K562 (cell line): ENCODE measurements around the gene RNF144A. TPM values are rescaled to one million over a fixed set of nuclear protein-coding genes. Genes with fewer than 3 reads are reported as not detected.

Experiments
- CEBPB ChIP-seq: fragments of 450-650 bp; IDR thresholded peaks from 2 replicates; pipeline ENCODE4 v1.6.1; 2016; ENCODE audit warnings: missing genetic modification characterization, missing compliant biosample characterization
- HIVEP1 ChIP-seq: fragments of 250-450 bp; sonication (Bioruptor Pico); IDR thresholded peaks from 2 replicates; pipeline ENCODE4 v1.4.0; 2020; ENCODE audit warnings: mild to moderate bottlenecking
- MEIS2 ChIP-seq: fragments of 450-650 bp; IDR thresholded peaks from 2 replicates; pipeline ENCODE4 v1.6.1; 2014; ENCODE audit warnings: mild to moderate bottlenecking; ENCODE audit not compliant: partially characterized antibody
- MGA ChIP-seq: fragments of 450-650 bp; IDR thresholded peaks from 2 replicates; pipeline ENCODE4 v1.6.1; 2016; ENCODE audit warnings: mild to moderate bottlenecking, moderate library complexity
- MTF1 ChIP-seq: fragments of 250-450 bp; sonication (Bioruptor Pico); IDR thresholded peaks from 2 replicates; pipeline ENCODE4 v1.9.0; 2021; ENCODE audit warnings: moderate library complexity, mild to moderate bottlenecking, inconsistent platforms, borderline replicate concordance
- PURB ChIP-seq: sonication (generic); formaldehyde crosslinking; IDR thresholded peaks from 2 replicates; pipeline ENCODE4 v1.9.0; 2021; ENCODE audit warnings: low read depth, mild to moderate bottlenecking, missing genetic modification reagents
- RAD21 ChIP-seq, 2 experiments: fragments of 250-450 bp in 1 of 2; fragments of 450-650 bp in 1 of 2; sonication (Bioruptor Pico) in 1 of 2; formaldehyde crosslinking in 1 of 2; IDR thresholded peaks in 1 of 2; conservative IDR thresholded peaks in 1 of 2; 2 replicates each; pipeline versions ENCODE4 v1.4.0 to v1.8.0; 2020 to 2022; ENCODE audit warnings: mild to moderate bottlenecking in 2 of 2, moderate library complexity in 1 of 2
- SIRT6 ChIP-seq: IDR thresholded peaks from one replicate; pipeline ENCODE4 v1.6.1; 2012; ENCODE audit warnings: low read depth, mild to moderate bottlenecking, control low read depth, inconsistent platforms, low read length, moderate library complexity
- SMARCC2 ChIP-seq: fragments of 450-650 bp; IDR thresholded peaks from 2 replicates; pipeline ENCODE4 v1.6.1; 2017; ENCODE audit warnings: antibody characterized with exemption, moderate library complexity, mild to moderate bottlenecking, low read depth
- TCF7 ChIP-seq: sonication (generic); IDR thresholded peaks from 2 replicates; pipeline ENCODE4 v1.6.1; 2016; ENCODE audit warnings: antibody characterized with exemption, borderline replicate concordance
- U2AF2 ChIP-seq: fragments of 200-400 bp; formaldehyde crosslinking; optimal IDR thresholded peaks from 2 replicates; pipeline ENCODE3; 2017; ENCODE audit warnings: low read depth, mild to moderate bottlenecking, low read length
- polyA plus RNA-seq, 8 experiments: library from polyadenylated mRNA; depleted of rRNA in 4 of 8; stranded (reverse) in 5 of 8; unstranded in 3 of 8; fragments of >200 nt; fragmentation: Nextera tagmentation in 2 of 8; fragmentation: Illumina TruSeq in 1 of 8; extraction: Ambion mirVana in 2 of 8; extraction: Trizol in 1 of 8; gene quantifications; 2 replicates each; pipeline versions ENCODE4 v1.2.1 to v1.2.3, GENCODE V29; 2011 to 2014; ENCODE audit warnings: inconsistent platforms in 1 of 8, missing spikeins in 1 of 8
- total RNA-seq, 7 experiments: library from RNA; depleted of rRNA in 6 of 7; stranded (reverse); fragments of >200 nt in 6 of 7; fragmentation: Illumina TruSeq in 2 of 7; extraction: Trizol in 2 of 7; gene quantifications; 2 replicates each; pipeline versions ENCODE4 v1.2.1 to v1.2.3, GENCODE V29; 2011 to 2021; ENCODE audit warnings: low replicate concordance in 1 of 7
- TF ChIP-seq, protein P1 (sequence below): sonication (generic); formaldehyde crosslinking; IDR thresholded peaks from 2 replicates; pipeline ENCODE4 v1.8.0; 2022; ENCODE audit warnings: mild to moderate bottlenecking, missing genetic modification reagents

RNF144A gene
- total and polyA plus RNA-seq, 9 of the 15 experiments (the other 6 are each of a cell fraction or from before 2014, with no cell fraction given) = 0.96 to 11.3 (median 6.2) TPM

DNA sequence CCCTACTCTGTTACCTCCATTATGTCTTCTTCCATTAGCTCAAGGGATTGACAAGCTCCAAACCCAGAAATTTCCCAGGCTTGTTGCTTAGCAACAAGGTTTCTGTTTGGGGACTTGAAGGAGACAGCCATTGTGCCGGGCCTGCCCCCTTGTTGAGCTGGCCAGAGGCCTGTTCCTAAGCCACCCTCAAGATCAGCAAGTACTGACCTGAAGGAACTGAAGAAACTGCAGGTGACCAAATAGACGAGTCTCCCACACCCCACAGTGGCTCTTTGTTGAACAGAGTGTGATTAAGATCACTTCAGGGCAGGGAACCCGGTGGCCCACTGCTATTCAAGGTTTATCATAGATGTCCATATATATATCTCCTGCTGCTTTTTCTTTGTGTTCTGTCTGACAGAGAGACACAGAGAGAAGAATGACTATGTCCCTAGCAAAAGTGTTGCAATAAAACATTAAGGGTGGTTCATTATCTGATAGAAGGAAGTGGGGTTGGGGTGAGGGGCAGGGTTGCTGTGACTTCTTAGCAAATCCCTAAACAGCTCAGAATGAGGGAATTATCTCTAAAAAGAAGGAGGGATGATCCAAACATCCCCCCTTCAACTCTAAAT lies 69.2 kb downstream of the RNF144A start (continued):
- 0 out of 4 replicates have a peak, but pooled peaks of 1 of the 2 experiments have one; percentile 7 for TF ChIP-seq RAD21 (CRISPR knock-in tag; conservative IDR thresholded peaks at IDR 0.05 in 1 of 2, IDR thresholded peaks at IDR 0.05 in 1 of 2)
- no peak for TF ChIP-seq SIRT6
- TF ChIP-seq HIVEP1 = no peak
- TF ChIP-seq SMARCC2 = no peak
- no peak for TF ChIP-seq MEIS2
- TF ChIP-seq MGA = no peak
- no peak for TF ChIP-seq TCF7
- TF ChIP-seq MTF1 (CRISPR knock-in tag) = no peak
- TF ChIP-seq CEBPB (tag) = peak; percentile 90
- TF ChIP-seq PURB (CRISPR knock-in tag) = no peak
- TF ChIP-seq, protein P1, sequence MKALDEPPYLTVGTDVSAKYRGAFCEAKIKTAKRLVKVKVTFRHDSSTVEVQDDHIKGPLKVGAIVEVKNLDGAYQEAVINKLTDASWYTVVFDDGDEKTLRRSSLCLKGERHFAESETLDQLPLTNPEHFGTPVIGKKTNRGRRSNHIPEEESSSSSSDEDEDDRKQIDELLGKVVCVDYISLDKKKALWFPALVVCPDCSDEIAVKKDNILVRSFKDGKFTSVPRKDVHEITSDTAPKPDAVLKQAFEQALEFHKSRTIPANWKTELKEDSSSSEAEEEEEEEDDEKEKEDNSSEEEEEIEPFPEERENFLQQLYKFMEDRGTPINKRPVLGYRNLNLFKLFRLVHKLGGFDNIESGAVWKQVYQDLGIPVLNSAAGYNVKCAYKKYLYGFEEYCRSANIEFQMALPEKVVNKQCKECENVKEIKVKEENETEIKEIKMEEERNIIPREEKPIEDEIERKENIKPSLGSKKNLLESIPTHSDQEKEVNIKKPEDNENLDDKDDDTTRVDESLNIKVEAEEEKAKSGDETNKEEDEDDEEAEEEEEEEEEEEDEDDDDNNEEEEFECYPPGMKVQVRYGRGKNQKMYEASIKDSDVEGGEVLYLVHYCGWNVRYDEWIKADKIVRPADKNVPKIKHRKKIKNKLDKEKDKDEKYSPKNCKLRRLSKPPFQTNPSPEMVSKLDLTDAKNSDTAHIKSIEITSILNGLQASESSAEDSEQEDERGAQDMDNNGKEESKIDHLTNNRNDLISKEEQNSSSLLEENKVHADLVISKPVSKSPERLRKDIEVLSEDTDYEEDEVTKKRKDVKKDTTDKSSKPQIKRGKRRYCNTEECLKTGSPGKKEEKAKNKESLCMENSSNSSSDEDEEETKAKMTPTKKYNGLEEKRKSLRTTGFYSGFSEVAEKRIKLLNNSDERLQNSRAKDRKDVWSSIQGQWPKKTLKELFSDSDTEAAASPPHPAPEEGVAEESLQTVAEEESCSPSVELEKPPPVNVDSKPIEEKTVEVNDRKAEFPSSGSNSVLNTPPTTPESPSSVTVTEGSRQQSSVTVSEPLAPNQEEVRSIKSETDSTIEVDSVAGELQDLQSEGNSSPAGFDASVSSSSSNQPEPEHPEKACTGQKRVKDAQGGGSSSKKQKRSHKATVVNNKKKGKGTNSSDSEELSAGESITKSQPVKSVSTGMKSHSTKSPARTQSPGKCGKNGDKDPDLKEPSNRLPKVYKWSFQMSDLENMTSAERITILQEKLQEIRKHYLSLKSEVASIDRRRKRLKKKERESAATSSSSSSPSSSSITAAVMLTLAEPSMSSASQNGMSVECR (CRISPR knock-in tag) = no peak
- no peak for TF ChIP-seq U2AF2
